Stimulated activated naive B cell treated with anti-CD40 and anti-IgM and Interleukin-4, amounts not matched to agents 10 μg/mL and 1 μg/mL and 100 μg/mL, for 72 hours (primary cell): ENCODE measurements around the gene CFI.

Experiments
- ATAC-seq, 2 donors: fragments of 150-1000 bp; cut with Tn5 transposase; replicated peaks; 2 replicates each; pipeline ENCODE4 v1.10.0; 2021; ENCODE audit warnings: moderate library complexity in 1 of 2
- DNase-seq: peaks from one replicate; pipeline ENCODE4 v3.0.0; 2021
- H3K27ac Mint-ChIP-seq: one replicate; pipeline ENCODE4 v1.8.0; 2022; ENCODE audit warnings: mild to moderate bottlenecking, mixed read lengths
- H3K27me3 Mint-ChIP-seq, 2 donors: one replicate each; pipeline ENCODE4 v1.8.0; 2022; ENCODE audit warnings: mixed read lengths in 2 of 2
- H3K36me3 Mint-ChIP-seq, 2 donors: one replicate each; pipeline ENCODE4 v1.8.0; 2022; ENCODE audit warnings: mixed read lengths in 2 of 2, mild to moderate bottlenecking in 1 of 2
- H3K4me1 Mint-ChIP-seq, 2 donors: one replicate each; pipeline ENCODE4 v1.8.0; 2022; ENCODE audit warnings: mixed read lengths in 2 of 2, mild to moderate bottlenecking in 1 of 2
- H3K4me3 Mint-ChIP-seq, 2 donors: one replicate each; pipeline ENCODE4 v1.8.0; 2022; ENCODE audit warnings: mild to moderate bottlenecking in 2 of 2, mixed read lengths in 2 of 2, moderate library complexity in 1 of 2
- H3K9me3 Mint-ChIP-seq, 2 donors: one replicate each; pipeline ENCODE4 v1.8.0; 2022; ENCODE audit warnings: mixed read lengths in 2 of 2, mild to moderate bottlenecking in 1 of 2

The CFI gene

DNA sequence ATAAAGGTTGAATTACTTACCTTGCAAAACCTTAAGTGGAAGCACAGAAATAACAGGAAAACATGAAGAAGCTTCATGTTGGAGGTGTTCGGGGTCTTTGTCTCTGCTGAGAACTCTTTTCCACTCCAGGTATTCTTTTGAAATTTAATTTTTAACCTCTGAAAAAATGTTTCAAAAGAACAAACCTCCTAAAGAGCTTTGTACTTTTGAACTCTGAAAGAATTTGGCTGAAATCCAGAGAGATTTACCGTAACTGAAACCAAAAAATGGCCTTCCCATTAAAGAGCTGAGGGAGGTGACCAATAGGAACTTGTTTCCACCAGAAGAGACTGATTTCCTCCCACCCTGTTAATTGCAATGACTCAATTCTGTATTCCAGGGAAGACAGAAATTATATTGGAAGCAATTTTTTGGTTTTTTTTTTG is at the start of gene CFI:
CFI (minus strand) TSS at position 105 of the 425 bp plus-strand sequence; CDS start at position 77, 28 bp downstream.
- no peak for DNase-seq
- Mint-ChIP-seq H3K4me1 (peaks cover 1 to 6% of the 10 kb centered on the region in 2 donors), H3K9me3 (peaks cover 4 to 5% of the 10 kb centered on the region in 2 donors), H3K27me3 (peaks cover 12 to 20% of the 10 kb centered on the region in 2 donors), H3K36me3 (peaks cover 0 to 1% of the 10 kb centered on the region in 2 donors), H3K27ac (no peak within 1 kb of the TSS), H3K4me3 (no peak within 1 kb of the TSS)
- ATAC-seq: peak in 1 of 2 donors; percentile 50

DNA sequence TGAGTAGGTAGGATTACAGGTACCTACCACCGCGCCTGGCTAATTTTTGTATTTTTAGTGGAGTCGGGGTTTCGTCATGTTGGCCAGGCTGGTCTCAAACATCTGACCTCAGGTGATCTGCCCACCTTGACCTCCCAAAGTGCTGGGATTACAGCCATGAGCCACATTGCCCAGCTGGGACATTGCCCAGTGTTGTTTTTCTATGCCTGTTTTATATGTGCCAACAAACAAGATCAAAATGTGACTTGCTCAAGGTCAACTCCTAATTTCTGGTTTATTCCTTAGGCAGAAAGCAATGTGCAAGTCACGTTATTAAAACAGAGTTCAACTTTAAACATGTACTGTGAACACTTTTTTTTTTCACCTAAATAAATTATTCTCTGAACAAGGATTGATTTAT is 48.8 kb upstream of the CFI start:
- no peaks in the 10 kb centered on the region for H3K27me3 Mint-ChIP-seq
- H3K4me1 Mint-ChIP-seq: peaks cover 2 to 7% of the 10 kb centered on the region in 2 donors
- no peak for DNase-seq
- ATAC-seq: no peak
- H3K4me3 Mint-ChIP-seq: no peak overlapping the region
- peaks cover 0 to 2% of the 10 kb centered on the region in 2 donors for H3K9me3 Mint-ChIP-seq
- H3K36me3 Mint-ChIP-seq: peaks cover 19 to 37% of the 10 kb centered on the region in 2 donors
- no peak overlapping the region for H3K27ac Mint-ChIP-seq

DNA sequence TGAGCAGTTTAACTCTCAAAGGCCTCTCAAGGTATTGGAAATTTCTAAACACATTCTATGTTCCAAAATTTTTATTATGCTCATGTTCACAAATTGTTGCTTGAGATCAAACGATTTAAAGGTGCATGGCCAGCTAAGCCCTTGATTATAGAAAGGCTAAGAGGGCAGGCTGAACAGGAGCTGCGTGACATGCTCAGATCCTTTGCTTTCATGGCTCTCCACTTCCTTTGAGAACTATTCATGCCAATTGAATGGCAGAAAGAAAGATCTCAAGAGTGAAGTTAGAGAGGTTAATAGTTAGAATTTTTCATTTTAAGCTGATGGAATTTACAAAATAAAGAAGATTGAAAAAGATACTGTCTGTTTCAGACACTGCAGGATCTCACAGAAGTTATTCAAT is 46.7 kb upstream of the CFI start:
- no peak overlapping the region for H3K4me3 Mint-ChIP-seq

DNA sequence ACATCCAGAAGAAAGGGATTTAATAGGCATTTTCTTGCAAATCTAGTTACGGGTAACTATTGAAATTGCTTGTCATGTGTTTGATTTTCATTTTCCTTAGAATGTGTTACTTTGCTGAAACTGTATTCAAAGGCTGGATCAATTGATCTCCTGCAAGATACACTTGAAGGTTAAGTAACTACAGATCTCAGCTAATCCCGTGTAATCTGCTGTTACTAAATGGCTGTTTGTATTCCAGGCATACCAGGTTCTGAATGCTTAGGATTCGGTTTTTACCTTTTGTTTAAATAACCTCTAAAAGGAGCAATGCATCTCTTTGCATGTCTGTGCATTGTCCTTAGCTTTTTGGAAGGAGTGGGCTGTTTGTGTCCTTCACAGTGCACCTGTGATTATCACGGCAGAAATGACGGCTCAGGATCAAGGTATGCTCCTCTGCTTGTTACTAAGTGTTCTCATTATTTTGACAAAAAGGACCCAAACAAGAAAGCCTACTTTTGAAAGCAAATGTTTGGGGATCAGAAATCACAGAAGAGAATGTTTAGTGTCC is 46.2 kb upstream of the CFI start, which contains the start of gene LRIT3:
LRIT3 (plus strand) TSS at position 212 of the 547 bp plus-strand sequence; CDS start at position 307, 95 bp downstream.
- Mint-ChIP-seq H3K36me3 (peaks cover 7 to 12% of the 10 kb centered on the region in 2 donors), H3K27me3 (no peaks in the 10 kb centered on the region), H3K4me3 (no peak within 1 kb of the TSS), H3K9me3 (peaks cover 0 to 2% of the 10 kb centered on the region in 2 donors), H3K27ac (no peak within 1 kb of the TSS), H3K4me1 (no peaks in the 10 kb centered on the region)
- DNase-seq: no peak
- ATAC-seq: no peak

More for the DNA sequence above, 46.7 kb upstream of the CFI start:
- DNase-seq: no peak
- ATAC-seq: no peak
- Mint-ChIP-seq H3K9me3 (peaks cover 0 to 2% of the 10 kb centered on the region in 2 donors), H3K27ac (no peak overlapping the region), H3K27me3 (no peaks in the 10 kb centered on the region), H3K4me1 (no peaks in the 10 kb centered on the region), H3K36me3 (peaks cover 10 to 18% of the 10 kb centered on the region in 2 donors)

DNA sequence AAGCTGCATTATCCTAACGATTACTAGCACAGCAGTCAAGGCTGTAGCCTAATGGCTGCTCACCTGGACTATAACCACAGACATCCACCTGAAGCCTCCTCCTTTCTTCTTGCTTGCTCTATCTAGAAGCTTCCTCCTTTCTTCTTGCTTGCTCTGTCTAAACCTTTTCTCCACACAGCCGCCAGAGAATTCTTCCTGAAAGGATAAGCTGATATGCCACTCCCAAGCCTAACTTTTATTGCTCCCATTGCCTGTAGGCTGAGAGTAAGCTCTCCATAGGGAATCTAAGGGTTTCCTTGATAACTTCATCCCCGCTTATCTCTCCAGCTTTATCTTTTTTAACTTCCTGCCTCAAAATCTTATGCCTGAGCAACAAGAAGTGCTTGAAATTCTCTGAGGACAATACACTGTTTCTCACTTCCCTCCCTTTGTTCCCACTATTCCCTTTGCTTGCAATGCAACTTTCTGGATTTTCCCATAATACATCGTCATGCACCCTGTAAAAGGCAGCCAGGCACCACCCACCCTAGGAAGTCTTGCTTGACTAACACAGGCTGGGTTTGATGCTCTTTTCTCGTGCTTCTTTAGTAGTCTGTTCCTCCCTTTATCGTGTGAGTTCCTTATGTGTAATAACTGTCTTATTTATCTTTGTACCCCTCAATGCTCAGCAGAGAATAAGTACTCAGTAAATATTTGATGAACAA is 44.7 kb upstream of the CFI start:
- no peaks in the 10 kb centered on the region for H3K4me1 Mint-ChIP-seq
- H3K4me3 Mint-ChIP-seq: no peak overlapping the region
- no peaks in the 10 kb centered on the region for H3K27me3 Mint-ChIP-seq
- peaks cover 0 to 3% of the 10 kb centered on the region in 2 donors for H3K36me3 Mint-ChIP-seq
- no peaks in the 10 kb centered on the region for H3K9me3 Mint-ChIP-seq
- no peak for ATAC-seq
- no peak for DNase-seq
- H3K27ac Mint-ChIP-seq: no peak overlapping the region

DNA sequence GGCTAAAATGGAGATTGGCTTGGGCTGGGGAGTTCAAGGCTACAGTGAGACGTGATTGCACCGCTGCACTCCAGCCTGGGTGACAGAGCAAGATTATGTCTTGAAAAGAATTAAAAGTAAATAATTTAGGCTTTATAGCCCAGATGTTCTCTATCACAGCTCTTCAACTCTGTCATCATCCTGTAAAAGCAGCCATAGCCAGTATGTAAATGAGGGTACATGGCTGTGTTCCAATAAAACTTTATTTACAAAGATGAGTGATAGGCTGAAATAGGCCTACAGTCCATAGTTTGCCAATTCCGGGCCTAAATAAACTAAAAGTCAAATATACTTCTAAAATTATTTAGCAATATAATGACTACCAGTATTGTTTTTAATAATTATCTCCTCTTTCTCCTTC is 35.2 kb upstream of the CFI start:
- no peak overlapping the region for H3K27ac Mint-ChIP-seq
- H3K4me3 Mint-ChIP-seq: no peak overlapping the region
- DNase-seq (no peak), ATAC-seq (no peak)
- peaks cover 0 to 2% of the 10 kb centered on the region in 2 donors for H3K9me3 Mint-ChIP-seq
- peaks cover 19 to 41% of the 10 kb centered on the region in 2 donors for H3K36me3 Mint-ChIP-seq
- no peaks in the 10 kb centered on the region for H3K4me1 Mint-ChIP-seq
- H3K27me3 Mint-ChIP-seq: no peaks in the 10 kb centered on the region

DNA sequence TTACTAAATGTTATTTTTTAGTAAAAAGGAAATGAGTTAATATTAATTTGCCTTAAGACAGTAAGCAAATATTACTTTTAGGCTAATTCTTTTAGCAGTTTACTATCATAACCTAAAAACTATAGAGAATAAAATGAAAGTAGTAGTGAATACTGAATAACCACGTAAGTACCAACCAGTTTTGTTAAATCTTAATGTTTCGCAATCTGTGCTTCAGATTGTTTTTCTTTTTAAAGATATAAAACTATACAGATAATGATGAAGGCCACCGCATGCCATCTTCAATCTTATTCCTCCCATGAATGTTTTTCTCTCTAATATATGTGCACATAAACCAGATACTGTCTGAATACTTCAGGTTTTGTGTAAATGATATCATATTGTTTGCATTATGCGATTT is 32.0 kb upstream of the CFI start:
- no peak overlapping the region for H3K4me3 Mint-ChIP-seq
- H3K36me3 Mint-ChIP-seq: peaks cover 9 to 21% of the 10 kb centered on the region in 2 donors
- no peaks in the 10 kb centered on the region for H3K27me3 Mint-ChIP-seq

DNA sequence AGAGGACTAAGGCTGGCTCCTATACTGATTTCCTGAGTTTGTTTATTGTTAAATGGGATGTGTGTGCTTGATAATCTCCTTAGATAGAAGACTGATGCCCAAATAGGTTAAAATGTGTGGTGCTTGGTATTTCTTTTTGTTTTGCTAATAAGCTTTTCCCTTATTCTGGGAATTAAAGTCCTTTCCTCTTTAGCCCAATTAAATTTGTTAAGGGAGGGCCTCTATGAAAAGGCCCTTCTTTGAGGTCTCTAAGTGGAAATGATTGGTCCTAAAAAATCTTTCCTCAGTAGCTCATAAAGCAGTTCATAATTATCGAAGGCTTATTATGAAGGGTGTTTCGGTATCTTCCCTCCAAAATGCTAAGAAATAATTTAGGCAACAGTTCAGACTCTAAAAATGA is 25.9 kb upstream of the CFI start, which contains the start of gene RRH:
RRH (plus strand) TSS at position 301 of the 400 bp plus-strand sequence; CDS start at position 357, 56 bp downstream.
- no peaks in the 10 kb centered on the region for H3K4me1 Mint-ChIP-seq
- H3K27ac Mint-ChIP-seq: no peak within 1 kb of the TSS
- no peaks in the 10 kb centered on the region for H3K9me3 Mint-ChIP-seq
- ATAC-seq: no peak
- no peak within 1 kb of the TSS for H3K4me3 Mint-ChIP-seq
- H3K36me3 Mint-ChIP-seq: peaks cover 3 to 16% of the 10 kb centered on the region in 2 donors
- no peak for DNase-seq
- H3K27me3 Mint-ChIP-seq: no peaks in the 10 kb centered on the region

More for the DNA sequence above, 32.0 kb upstream of the CFI start:
- DNase-seq: no peak
- Mint-ChIP-seq H3K4me1 (no peaks in the 10 kb centered on the region), H3K9me3 (no peaks in the 10 kb centered on the region), H3K27ac (no peak overlapping the region)
- ATAC-seq: no peak

DNA sequence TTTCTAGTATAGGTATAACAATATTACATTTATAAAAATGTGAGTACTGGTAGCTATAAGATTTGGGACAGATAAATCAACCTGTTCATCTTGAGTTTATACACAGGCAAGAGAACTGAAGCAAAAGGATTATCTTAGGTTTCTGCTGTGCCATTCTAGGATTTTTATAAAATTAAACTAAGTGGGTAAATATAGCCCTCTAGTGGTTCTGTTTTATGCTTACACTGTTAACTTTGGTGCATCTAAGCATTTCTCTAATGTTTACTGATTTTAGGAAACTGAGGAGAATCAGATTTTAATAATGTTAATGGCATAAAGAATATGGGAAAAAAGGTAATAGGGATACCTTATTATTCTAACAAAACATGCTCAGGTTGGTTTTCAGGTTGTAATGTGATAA is 24.9 kb upstream of the CFI start:
- Mint-ChIP-seq H3K9me3 (no peaks in the 10 kb centered on the region), H3K4me3 (no peak overlapping the region), H3K36me3 (peaks cover 5 to 20% of the 10 kb centered on the region in 2 donors), H3K4me1 (no peaks in the 10 kb centered on the region), H3K27me3 (no peaks in the 10 kb centered on the region), H3K27ac (no peak overlapping the region)
- ATAC-seq (peak in 1 of 2 donors; percentile 45), DNase-seq (no peak)

DNA sequence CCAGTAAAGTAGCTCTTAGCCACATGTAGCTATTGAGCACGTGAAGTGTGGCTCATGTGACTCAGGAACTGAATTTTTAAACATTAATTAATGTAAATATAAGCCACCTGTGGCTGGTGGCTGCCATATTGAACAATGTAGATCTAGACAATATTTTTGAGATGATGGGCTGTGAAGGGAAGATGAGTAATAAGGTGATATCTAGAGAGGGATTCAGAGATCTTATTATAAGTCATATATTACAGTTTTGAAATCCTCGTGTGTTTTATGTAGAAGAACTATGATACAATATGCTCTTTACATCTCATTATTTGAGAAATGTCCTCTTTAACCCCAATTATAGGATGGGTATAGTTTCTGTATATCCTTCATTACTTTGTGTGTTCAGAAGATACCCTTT is 19.4 kb upstream of the CFI start:
- peaks cover 19 to 28% of the 10 kb centered on the region in 2 donors for H3K4me1 Mint-ChIP-seq
- H3K27ac Mint-ChIP-seq: no peak overlapping the region
- peaks cover 28 to 52% of the 10 kb centered on the region in 2 donors for H3K36me3 Mint-ChIP-seq
- ATAC-seq: no peak
- no peak overlapping the region for H3K4me3 Mint-ChIP-seq
- H3K27me3 Mint-ChIP-seq: no peaks in the 10 kb centered on the region
- no peak for DNase-seq
- H3K9me3 Mint-ChIP-seq: no peaks in the 10 kb centered on the region

DNA sequence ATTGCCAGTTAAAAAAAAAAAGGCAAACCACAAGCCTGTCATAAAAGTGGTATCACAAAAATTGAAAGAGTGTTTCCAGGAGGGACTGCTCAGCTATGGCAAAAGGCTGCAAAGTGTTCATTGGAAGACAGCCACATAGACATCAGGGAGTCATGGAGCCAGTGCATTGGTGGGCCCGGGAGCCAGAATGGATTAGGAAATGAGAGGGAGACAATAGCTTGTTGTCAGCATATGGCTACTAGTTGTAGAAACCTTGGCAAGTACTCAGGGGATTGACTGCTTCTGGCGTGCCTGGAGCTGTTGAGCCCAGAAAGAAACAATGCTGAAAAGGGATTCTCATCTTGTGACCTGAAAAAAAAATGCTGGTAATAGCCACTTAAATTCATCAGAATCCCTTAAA is 18.8 kb upstream of the CFI start:
- Mint-ChIP-seq H3K4me1 (peaks cover 24 to 34% of the 10 kb centered on the region in 2 donors), H3K36me3 (peaks cover 33 to 58% of the 10 kb centered on the region in 2 donors), H3K27me3 (no peaks in the 10 kb centered on the region), H3K4me3 (no peak overlapping the region), H3K27ac (no peak overlapping the region), H3K9me3 (no peaks in the 10 kb centered on the region)
- ATAC-seq: no peak
- no peak for DNase-seq

DNA sequence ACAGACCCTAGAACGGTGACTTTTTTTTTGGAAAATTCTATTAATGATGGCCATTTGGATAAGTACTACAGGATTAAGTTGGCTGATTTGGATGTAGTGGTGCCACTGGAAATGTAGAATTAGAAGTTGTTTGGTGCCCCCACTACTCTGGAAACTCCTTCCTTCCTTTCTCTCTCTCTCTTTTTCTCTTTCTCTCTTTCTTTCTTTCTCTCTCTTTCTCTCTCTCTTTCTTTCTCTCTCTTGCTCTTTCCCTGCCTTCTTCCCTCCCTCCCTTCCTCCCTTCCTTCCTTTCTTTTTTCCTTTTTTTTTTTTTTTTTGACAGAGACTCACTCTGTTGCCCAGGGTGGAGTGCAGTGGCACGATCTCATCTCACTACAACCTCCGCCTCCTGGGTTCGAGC is 16.5 kb upstream of the CFI start:
- H3K27ac Mint-ChIP-seq: no peak overlapping the region
- H3K4me3 Mint-ChIP-seq: no peak overlapping the region
- H3K36me3 Mint-ChIP-seq: peaks cover 33 to 54% of the 10 kb centered on the region in 2 donors
- no peaks in the 10 kb centered on the region for H3K9me3 Mint-ChIP-seq
- DNase-seq (no peak), ATAC-seq (no peak)
- no peaks in the 10 kb centered on the region for H3K27me3 Mint-ChIP-seq
- H3K4me1 Mint-ChIP-seq: peaks cover 28 to 43% of the 10 kb centered on the region in 2 donors

DNA sequence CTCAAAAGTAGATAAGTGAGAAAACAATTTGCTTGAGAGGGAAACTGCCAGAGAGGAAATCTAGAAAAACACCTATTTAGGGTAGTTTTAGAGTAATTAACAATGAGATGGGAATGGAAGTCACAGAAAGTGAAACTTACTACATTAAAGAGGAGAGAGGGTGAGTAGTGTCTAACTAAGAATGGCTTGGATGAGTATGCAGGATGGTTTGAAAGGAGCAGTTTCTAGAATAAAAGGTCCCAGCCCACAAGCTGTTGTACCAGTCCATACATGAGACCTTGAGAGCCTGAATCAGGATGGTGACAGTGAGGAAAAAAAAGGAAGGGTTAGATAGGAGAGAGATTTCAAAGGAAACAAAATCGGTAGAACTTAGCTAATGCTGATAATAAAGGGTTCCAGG is 15.1 kb upstream of the CFI start:
- DNase-seq (no peak), ATAC-seq (no peak)
- Mint-ChIP-seq H3K27me3 (no peaks in the 10 kb centered on the region), H3K4me1 (peaks cover 28 to 43% of the 10 kb centered on the region in 2 donors), H3K9me3 (no peaks in the 10 kb centered on the region), H3K27ac (peak overlapping the region; percentile 48), H3K4me3 (peak overlapping the region; percentile 96), H3K36me3 (peaks cover 28 to 46% of the 10 kb centered on the region in 2 donors)

DNA sequence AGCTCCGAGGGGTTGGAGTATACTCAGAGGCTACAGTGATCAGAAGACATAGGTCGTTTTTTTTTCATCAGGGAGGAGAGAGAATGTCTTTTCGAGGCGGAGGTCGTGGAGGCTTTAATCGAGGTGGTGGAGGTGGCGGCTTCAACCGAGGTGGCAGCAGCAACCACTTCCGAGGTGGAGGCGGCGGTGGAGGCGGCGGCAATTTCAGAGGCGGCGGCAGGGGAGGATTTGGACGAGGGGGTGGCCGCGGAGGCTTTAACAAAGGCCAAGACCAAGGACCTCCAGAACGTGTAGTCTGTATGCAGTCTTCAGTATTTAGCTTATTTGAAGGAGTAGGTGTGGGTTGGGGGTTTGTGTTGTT is 14.3 kb upstream of the CFI start:
- H3K27me3 Mint-ChIP-seq: peaks cover 0 to under 1% of the 10 kb centered on the region in 2 donors
- peaks cover 28 to 45% of the 10 kb centered on the region in 2 donors for H3K36me3 Mint-ChIP-seq
- ATAC-seq (peak; percentile 3 to 4), DNase-seq (no peak)
- peak overlapping the region; percentile 96 for H3K4me3 Mint-ChIP-seq
- no peaks in the 10 kb centered on the region for H3K9me3 Mint-ChIP-seq
- peaks cover 28 to 43% of the 10 kb centered on the region in 2 donors for H3K4me1 Mint-ChIP-seq
- peak overlapping the region; percentile 98 for H3K27ac Mint-ChIP-seq
